Astrocyte (in vitro differentiated cells and primary cell): ENCODE data around the gene CAPZB. TPM values are rescaled to one million over a fixed set of nuclear protein-coding genes. Genes with fewer than 3 reads are reported as not detected.

ENCODE experiments used
- DNase-seq: peaks from one replicate; pipeline ENCODE4 v3.0.0-alpha.2; 2010; ENCODE audit warnings: low read depth
- FAIRE-seq: peaks from 2 replicates; lab custom pipeline; 2011; peaks lifted over from hg19 to GRCh38; lab: Jason Lieb, UNC
- H2AFZ ChIP-seq: 2 replicates; pipeline ENCODE4 v1.6.0; 2012; ENCODE audit warnings: low read depth, low read length, inconsistent platforms
- H3K27ac ChIP-seq: 2 replicates; pipeline ENCODE4 v1.5.1; 2011; ENCODE audit warnings: low read depth, low read length, inconsistent platforms
- H3K27me3 ChIP-seq: 2 replicates; pipeline ENCODE4 v1.6.0; 2011; ENCODE audit warnings: low read length, inconsistent platforms; ENCODE audit not compliant: insufficient read depth
- H3K36me3 ChIP-seq: 2 replicates; pipeline ENCODE4 v1.5.1; 2011; ENCODE audit warnings: low read length, inconsistent platforms; ENCODE audit not compliant: insufficient read depth
- H3K4me1 ChIP-seq: 2 replicates; pipeline ENCODE4 v1.5.1; 2011; ENCODE audit warnings: low read length, inconsistent platforms; ENCODE audit not compliant: insufficient read depth
- H3K4me2 ChIP-seq: 2 replicates; pipeline ENCODE4 v1.6.0; 2012; ENCODE audit warnings: low read length, inconsistent platforms
- H3K4me3 ChIP-seq: 2 replicates; pipeline ENCODE4 v1.5.1; 2011; ENCODE audit warnings: low read depth, mild to moderate bottlenecking, low read length, inconsistent platforms; ENCODE audit not compliant: insufficient read depth
- H3K79me2 ChIP-seq: 2 replicates; pipeline ENCODE4 v1.6.0; 2012; ENCODE audit warnings: mild to moderate bottlenecking, low read length, inconsistent platforms; ENCODE audit not compliant: insufficient read depth
- H3K9ac ChIP-seq: 2 replicates; pipeline ENCODE4 v1.6.0; 2012; ENCODE audit warnings: mild to moderate bottlenecking, low read length, inconsistent platforms
- H3K9me3 ChIP-seq: 2 replicates; pipeline ENCODE4 v1.5.1; 2012; ENCODE audit warnings: low read depth, mild to moderate bottlenecking, low read length, inconsistent platforms; ENCODE audit not compliant: insufficient read depth
- H4K20me1 ChIP-seq: 2 replicates; pipeline ENCODE4 v1.6.0; 2012; ENCODE audit warnings: low read length, inconsistent platforms; ENCODE audit not compliant: insufficient read depth
- H3K27ac Mint-ChIP-seq: one replicate; pipeline ENCODE4 v1.8.0; 2021; ENCODE audit warnings: mild to moderate bottlenecking, mixed read lengths; ENCODE audit not compliant: unreplicated experiment
- H3K27me3 Mint-ChIP-seq: one replicate; pipeline ENCODE4 v1.8.0; 2021; ENCODE audit warnings: low read depth, mixed read lengths; ENCODE audit not compliant: unreplicated experiment
- H3K36me3 Mint-ChIP-seq: one replicate; pipeline ENCODE4 v1.8.0; 2021; ENCODE audit warnings: low read depth, mixed read lengths; ENCODE audit not compliant: unreplicated experiment
- H3K4me1 Mint-ChIP-seq: one replicate; pipeline ENCODE4 v1.8.0; 2021; ENCODE audit warnings: low read depth, mixed read lengths; ENCODE audit not compliant: unreplicated experiment
- H3K4me3 Mint-ChIP-seq: one replicate; pipeline ENCODE4 v1.8.0; 2021; ENCODE audit warnings: mild to moderate bottlenecking, moderate library complexity, mixed read lengths; ENCODE audit not compliant: unreplicated experiment
- H3K9me3 Mint-ChIP-seq: one replicate; pipeline ENCODE4 v1.8.0; 2021; ENCODE audit warnings: mild to moderate bottlenecking, mixed read lengths; ENCODE audit not compliant: unreplicated experiment
- EZH2 ChIP-seq: IDR thresholded peaks from 2 replicates; pipeline ENCODE4 v1.6.1; 2012; ENCODE audit warnings: mild to moderate bottlenecking, low read length, inconsistent platforms; ENCODE audit not compliant: insufficient read depth
- total RNA-seq: library from RNA; stranded (reverse); gene quantifications from 2 replicates; pipeline ENCODE4 v1.2.1, GENCODE V29; 2021
- TF ChIP-seq, protein P1 (sequence below): IDR thresholded peaks from 2 replicates; pipeline ENCODE4 v1.5.1; 2011; ENCODE audit warnings: low read depth, mild to moderate bottlenecking, inconsistent platforms, low read length, moderate library complexity; ENCODE audit not compliant: insufficient read depth

The CAPZB gene
- total RNA-seq, 1 donor from 2014 or later, result 458 TPM

DNA sequence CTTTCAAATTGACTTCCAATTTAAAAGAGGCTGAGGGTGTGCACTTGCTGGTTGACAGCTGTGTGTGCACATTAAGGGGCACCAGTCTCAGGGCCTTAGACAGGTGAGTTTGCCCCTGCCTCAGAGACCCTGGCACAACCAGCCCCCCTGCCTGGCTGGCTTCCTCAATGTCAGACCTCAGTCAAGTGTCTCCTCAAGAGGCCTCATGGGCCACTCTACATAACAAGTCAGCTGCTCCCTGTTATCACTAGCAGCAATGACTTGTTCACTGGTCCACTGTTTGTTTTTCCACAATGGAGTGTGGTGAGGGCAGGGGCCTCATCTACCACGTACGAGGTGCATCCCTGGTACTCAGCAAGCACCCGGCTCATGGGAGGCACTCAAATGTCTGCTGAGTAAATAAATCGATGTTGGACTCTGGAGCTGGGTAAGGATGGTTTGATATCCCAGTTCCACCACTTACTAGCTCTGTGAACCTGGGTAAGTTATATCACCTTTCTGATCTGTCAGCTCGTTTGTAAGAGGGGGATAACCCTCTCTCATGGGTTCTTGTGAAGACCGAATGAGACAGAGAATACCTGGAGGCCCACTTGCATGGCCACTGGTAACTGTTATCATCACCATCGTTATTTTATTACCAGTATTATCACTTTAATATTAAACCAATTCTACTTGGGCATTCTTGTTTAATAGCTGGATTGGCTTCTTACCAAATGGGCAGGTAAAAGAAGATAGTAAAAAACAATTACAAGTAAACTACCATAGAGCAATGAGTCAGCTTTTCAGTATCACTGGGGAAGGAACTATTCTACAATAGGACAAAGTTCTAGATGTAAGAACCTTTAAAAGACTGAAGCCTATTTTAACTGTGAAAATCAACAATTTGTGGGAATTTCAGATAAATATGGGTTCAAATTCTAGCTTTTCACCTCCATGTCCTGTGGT is 108.6 kb downstream of the CAPZB start:
- Histone ChIP-seq H2AFZ (no peak overlapping the region), H3K79me2 (peaks cover 73% of the 10 kb centered on the region), H3K4me3 (no peak overlapping the region), H3K27me3 (no peaks in the 10 kb centered on the region), H3K4me1 (peaks cover 8% of the 10 kb centered on the region), H3K36me3 (peaks cover 36% of the 10 kb centered on the region), H3K4me2 (no peak overlapping the region), H3K9ac (no peak overlapping the region), H4K20me1 (peaks cover 88% of the 10 kb centered on the region), H3K27ac (no peak overlapping the region), H3K9me3 (no peaks in the 10 kb centered on the region)
- TF ChIP-seq, protein P1, sequence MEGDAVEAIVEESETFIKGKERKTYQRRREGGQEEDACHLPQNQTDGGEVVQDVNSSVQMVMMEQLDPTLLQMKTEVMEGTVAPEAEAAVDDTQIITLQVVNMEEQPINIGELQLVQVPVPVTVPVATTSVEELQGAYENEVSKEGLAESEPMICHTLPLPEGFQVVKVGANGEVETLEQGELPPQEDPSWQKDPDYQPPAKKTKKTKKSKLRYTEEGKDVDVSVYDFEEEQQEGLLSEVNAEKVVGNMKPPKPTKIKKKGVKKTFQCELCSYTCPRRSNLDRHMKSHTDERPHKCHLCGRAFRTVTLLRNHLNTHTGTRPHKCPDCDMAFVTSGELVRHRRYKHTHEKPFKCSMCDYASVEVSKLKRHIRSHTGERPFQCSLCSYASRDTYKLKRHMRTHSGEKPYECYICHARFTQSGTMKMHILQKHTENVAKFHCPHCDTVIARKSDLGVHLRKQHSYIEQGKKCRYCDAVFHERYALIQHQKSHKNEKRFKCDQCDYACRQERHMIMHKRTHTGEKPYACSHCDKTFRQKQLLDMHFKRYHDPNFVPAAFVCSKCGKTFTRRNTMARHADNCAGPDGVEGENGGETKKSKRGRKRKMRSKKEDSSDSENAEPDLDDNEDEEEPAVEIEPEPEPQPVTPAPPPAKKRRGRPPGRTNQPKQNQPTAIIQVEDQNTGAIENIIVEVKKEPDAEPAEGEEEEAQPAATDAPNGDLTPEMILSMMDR, result no peak
- TF ChIP-seq EZH2, result no peak
- Mint-ChIP-seq H3K27ac (no peak overlapping the region), H3K36me3 (peaks cover 31% of the 10 kb centered on the region), H3K4me1 (peaks cover 22% of the 10 kb centered on the region), H3K4me3 (no peak overlapping the region), H3K9me3 (peaks cover 4% of the 10 kb centered on the region), H3K27me3 (no peaks in the 10 kb centered on the region)
- DNase-seq (no peak), FAIRE-seq (no peak)

DNA sequence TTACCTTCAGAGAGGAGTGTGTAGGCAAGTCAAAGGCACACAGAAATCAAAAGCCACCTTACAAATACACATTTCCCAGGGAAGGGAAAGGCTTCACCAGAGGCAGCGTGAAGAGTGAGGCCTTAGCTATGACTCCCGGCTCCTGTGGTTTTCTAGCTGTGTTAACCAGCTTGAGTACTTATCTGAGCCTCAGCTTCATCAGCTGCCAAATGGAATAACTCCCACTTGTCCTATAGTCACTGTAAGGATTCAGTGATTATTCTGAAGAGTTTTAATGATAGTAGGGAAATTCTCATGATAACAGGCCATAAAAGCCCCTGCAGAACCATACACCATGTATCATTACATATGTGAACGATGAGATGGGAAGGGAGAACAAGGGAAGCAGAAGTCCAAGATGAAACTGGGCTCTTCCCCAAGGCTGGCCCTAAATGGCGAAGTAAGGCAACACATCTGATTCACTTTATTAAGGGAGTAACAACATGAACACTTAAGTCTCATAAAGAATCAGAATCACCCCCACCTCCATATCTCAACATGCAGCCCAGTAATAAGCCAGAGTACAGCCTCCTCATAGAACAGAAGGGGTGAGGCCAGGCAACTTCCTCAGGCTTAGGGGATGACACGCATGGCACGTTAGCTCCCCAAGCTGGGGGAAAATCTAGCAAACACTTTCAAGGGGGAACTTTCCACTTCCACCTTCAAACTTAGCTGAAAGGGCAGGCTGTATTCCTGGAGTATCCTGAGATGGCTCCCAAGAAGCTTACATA is 109.5 kb downstream of the CAPZB start:
- Histone ChIP-seq H3K9me3 (no peaks in the 10 kb centered on the region), H3K4me3 (no peak overlapping the region), H3K79me2 (peaks cover 76% of the 10 kb centered on the region), H3K4me2 (no peak overlapping the region), H3K27me3 (no peaks in the 10 kb centered on the region), H3K27ac (no peak overlapping the region), H2AFZ (no peak overlapping the region), H4K20me1 (peaks cover 91% of the 10 kb centered on the region), H3K36me3 (peaks cover 36% of the 10 kb centered on the region), H3K9ac (no peak overlapping the region), H3K4me1 (peaks cover 8% of the 10 kb centered on the region)
- H3K4me1 Mint-ChIP-seq, result peaks cover 22% of the 10 kb centered on the region
- H3K27me3 Mint-ChIP-seq, result no peaks in the 10 kb centered on the region
- FAIRE-seq (no peak), DNase-seq (no peak)
- no peak for TF ChIP-seq EZH2
- TF ChIP-seq, protein P1, result no peak
- H3K27ac Mint-ChIP-seq, result no peak overlapping the region
- peaks cover 4% of the 10 kb centered on the region for H3K9me3 Mint-ChIP-seq
- H3K36me3 Mint-ChIP-seq, result peaks cover 30% of the 10 kb centered on the region
- H3K4me3 Mint-ChIP-seq, result no peak overlapping the region
